ENCODE data around the gene SMIM45.

The SMIM45 gene

DNA sequence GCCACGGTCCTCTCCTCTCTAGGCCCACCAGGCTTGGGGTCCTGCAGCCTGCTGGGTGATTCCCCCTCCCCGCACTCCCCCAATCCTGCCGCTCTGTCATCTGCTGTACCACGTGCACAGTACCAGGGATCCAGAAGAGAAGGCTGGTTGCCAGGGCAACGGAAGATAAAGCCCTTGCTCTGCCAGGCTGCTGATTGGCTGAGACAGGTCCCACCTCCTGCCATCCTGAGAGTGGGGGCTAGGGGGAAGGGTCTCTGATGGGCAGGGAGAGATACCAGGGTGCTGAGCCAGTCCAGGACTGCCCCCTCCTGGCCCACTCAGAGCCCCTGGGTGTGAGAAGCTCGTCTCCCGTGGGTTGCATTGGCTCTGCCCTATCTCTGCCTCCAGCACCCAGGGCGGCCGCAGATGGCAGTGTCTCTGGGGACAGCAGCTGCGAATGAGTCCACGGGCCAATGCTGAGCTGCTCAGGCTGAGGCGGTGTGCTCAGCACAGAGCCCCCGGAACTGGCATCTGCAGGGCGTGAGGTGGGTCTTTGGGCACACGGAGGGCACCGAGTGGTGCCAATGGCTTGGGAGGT, at the start of gene SMIM45:
TSS of gene SMIM45 (plus strand) at position 253 of the 577 bp plus-strand sequence.
- no peaks in the 10 kb centered on the region for H3K4me1 ChIP-seq (ENCODE audit: insufficient read depth, low read length)
- peaks cover 0 to 8% of the 10 kb centered on the region in 2 donors for H3K27me3 ChIP-seq (ENCODE audit: control insufficient read depth in 1 of 2, insufficient read depth in 2 of 2, low read length in 2 of 2)
- H3K36me3 ChIP-seq (ENCODE audit: insufficient read depth, low read length) = no peaks in the 10 kb centered on the region
- no peak within 1 kb of the TSS for H3K27ac ChIP-seq (ENCODE audit: low read depth, low read length)
- H3K9me3 ChIP-seq (ENCODE audit: low read length) = no peaks in the 10 kb centered on the region
- H3K4me3 ChIP-seq (ENCODE audit: low read depth in 1 of 2, low read length in 2 of 2) = no peak within 1 kb of the TSS
- no peak within 1 kb of the TSS for H3K9ac ChIP-seq (ENCODE audit: low read length)

DNA sequence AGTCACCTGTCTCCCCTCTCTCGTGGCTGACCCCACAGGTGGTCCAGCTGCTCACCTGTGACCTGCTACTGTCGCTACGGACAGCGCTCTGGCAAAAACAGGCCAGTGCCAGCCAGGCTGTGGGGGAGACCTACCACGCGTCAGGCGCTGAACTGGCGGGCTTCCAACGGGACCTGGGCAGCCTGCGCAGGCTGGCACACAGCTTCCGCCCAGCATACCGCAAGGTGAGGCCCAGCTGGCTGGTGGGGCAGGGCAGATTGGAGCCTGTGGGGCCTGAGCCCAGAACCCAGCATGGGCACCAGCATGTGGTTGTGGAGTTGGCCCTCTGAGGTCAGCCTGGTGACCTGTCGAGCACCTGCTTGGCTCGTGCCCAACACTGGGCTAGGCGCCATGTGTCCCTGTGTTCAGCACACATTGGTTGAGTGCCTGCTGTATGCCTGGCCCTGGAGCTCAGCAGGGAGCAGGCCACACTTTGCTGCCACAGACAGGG, 49.0 kb upstream of the SMIM45 start:
- Histone ChIP-seq H3K4me3 (ENCODE audit: low read depth in 1 of 2, low read length in 2 of 2) (no peak overlapping the region), H3K36me3 (ENCODE audit: insufficient read depth, low read length) (peaks cover 27% of the 10 kb centered on the region), H3K27me3 (ENCODE audit: control insufficient read depth in 1 of 2, insufficient read depth in 2 of 2, low read length in 2 of 2) (no peaks in the 10 kb centered on the region), H3K4me1 (ENCODE audit: insufficient read depth, low read length) (no peaks in the 10 kb centered on the region), H3K9me3 (ENCODE audit: low read length) (no peaks in the 10 kb centered on the region), H3K27ac (ENCODE audit: low read depth, low read length) (no peak overlapping the region), H3K9ac (ENCODE audit: low read length) (no peak overlapping the region)

DNA sequence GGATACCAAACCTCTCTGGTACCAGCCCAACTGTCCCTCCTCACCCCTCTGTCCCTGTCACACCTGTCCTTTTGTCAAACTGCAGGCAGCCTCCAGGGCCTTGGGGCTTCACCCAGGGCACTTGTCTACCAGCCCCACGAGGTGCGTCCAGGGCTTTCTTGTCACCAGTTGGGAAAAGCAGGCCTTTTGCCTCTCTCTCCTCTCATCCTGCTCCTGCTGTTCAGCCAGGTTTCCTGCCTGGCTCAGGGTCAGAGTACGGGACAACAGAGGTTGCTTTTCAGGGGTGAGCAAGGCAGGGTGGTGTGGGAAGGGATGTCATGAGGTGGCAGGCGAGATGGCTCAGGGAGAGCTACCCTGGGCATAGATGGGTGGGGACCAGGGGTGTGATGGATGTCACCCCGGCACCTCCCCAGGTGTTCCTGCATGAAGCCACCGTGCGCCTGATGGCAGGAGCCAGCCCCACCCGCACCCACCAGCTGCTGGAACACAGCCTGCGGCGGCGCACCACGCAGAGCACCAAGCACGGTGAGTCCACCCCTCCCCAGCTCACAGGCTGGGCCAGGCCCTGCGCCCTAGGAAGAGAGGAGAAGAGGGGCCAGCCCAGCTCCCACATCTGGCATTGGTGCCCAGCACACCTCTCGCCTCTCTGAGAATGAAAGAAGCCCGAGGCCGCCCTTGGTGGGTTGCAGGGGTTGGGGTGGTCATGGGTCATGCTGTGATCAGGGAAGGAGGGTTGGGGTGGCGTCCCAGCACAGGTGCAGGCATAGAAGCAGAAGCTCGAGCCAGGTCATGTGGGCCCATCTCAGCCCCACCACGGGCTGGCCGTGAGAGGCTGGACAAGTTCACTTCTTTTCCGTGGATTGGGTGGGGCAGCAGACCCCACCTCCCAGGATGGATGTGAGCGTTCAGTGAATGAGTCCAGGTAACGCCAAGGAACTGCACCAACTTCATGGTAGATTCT, 47.2 kb upstream of the SMIM45 start:
- H3K36me3 ChIP-seq (ENCODE audit: insufficient read depth, low read length) = peaks cover 21% of the 10 kb centered on the region
- no peak overlapping the region for H3K9ac ChIP-seq (ENCODE audit: low read length)
- H3K9me3 ChIP-seq (ENCODE audit: low read length) = no peaks in the 10 kb centered on the region
- H3K4me1 ChIP-seq (ENCODE audit: insufficient read depth, low read length) = no peaks in the 10 kb centered on the region
- H3K27ac ChIP-seq (ENCODE audit: low read depth, low read length) = no peak overlapping the region
- peaks cover 0 to 6% of the 10 kb centered on the region in 2 donors for H3K27me3 ChIP-seq (ENCODE audit: control insufficient read depth in 1 of 2, insufficient read depth in 2 of 2, low read length in 2 of 2)
- no peak overlapping the region for H3K4me3 ChIP-seq (ENCODE audit: low read depth in 1 of 2, low read length in 2 of 2)

DNA sequence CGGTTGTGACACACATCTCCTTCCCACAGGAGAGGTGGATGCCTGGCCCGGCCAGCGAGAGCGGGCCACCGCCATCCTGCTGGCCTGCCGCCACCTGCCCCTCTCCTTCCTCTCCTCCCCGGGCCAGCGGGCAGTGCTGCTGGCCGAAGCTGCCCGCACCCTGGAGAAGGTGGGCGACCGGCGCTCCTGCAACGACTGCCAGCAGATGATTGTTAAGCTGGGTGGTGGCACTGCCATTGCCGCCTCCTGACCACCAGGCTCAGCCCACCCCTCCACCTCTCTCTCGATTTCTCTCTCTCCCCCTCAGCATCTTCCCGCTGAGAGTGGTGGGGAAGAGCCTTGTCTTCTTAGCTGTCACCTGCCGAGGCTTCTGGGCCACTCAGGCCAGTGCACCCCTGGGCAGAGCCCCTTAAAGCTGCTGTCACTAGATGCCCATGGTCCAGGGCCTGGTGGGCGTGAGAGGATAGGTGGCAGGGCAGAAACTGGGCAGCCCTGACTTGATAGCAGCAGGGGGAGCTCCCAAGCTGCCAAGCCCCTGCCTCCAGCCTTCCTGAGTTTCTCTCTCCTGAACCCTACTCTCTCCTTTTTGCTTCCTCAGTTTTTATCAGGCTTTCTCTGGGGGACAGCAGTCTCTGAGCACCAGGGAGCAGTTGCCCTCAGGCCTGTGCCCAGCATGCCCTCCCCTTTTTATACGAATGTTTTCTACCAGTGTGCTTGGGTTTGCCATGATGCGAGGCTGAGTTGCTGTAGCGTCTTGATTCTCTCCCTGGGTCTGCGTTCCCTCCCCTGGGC, 46.3 kb upstream of the SMIM45 start:
- Histone ChIP-seq H3K4me3 (ENCODE audit: low read depth in 1 of 2, low read length in 2 of 2) (no peak overlapping the region), H3K27ac (ENCODE audit: low read depth, low read length) (no peak overlapping the region)

DNA sequence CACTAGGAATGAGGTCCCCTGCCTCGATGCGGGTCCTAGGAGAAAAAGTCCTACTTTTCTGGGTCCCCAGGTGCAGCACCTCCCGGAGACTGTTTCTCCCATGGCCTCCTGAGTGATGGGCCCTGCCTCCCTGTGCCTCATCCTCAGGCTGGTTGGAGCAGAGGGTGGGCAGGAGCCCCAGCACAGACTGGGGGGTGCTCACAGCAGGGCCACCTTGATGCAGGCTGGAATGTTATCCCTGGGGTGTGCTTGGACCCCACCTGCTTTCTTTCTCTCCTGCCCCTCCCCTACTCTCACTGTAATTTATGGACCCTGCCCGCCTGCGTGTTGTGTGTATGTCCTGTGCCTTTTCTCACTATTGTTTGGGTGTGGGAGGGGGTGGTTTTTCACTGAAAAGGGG, 45.1 kb upstream of the SMIM45 start:
- H3K36me3 ChIP-seq (ENCODE audit: insufficient read depth, low read length) = peaks cover 14% of the 10 kb centered on the region

More for the DNA sequence above, 46.3 kb upstream of the SMIM45 start:
- peaks cover under 1 to 15% of the 10 kb centered on the region in 2 donors for H3K27me3 ChIP-seq (ENCODE audit: control insufficient read depth in 1 of 2, insufficient read depth in 2 of 2, low read length in 2 of 2)
- H3K36me3 ChIP-seq (ENCODE audit: insufficient read depth, low read length) = peaks cover 14% of the 10 kb centered on the region
- H3K9ac ChIP-seq (ENCODE audit: low read length) = no peak overlapping the region
- no peaks in the 10 kb centered on the region for H3K9me3 ChIP-seq (ENCODE audit: low read length)
- peaks cover under 1% of the 10 kb centered on the region for H3K4me1 ChIP-seq (ENCODE audit: insufficient read depth, low read length)

DNA sequence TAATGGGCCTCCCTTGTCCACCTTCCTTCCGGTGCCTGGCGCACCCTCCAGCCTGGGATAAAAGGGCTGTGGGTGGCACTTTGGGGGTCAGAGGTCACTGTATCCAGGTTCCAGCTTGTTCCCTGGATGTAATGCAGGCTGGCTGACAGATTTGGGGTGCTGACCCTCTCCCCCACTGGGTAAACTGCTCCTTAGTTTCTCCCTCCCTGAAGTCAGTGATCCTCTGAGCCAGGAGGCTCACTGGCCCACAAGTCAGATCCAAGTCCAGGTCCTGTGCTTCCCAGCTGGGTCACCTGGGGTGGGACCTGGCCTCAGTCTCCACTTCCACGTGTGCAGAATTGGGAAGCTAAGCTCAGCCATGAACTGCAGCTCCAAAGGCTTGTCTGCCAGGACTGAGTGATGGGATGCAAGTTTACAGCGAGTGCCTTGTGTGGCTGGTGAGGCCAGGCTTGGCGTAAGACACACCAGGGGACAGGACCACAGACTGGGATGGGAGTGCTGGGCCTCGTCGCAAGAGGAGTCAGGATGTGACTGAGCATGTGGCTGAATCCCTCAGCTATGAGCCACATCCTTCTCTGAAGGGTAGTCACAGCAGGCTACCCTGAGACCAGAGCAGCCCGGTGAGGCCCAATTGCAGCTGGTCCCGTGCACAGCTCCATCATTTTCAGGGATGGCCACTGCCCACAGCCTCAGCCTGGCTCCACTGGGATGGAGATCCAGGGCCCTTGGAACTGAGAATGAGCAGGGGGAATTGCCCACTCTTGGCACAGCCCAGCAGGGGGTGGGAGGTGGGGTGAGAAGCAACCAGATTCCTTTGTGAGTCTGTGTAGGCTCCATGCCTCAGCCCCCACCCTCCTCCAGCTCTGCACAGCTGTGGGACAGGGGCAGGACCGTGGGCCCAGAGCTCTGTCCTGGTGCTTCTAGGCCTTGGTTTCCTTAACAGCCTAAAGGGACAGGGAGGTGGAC, 44.2 kb upstream of the SMIM45 start:
- H3K9ac ChIP-seq (ENCODE audit: low read length) = no peak overlapping the region
- peaks cover 8% of the 10 kb centered on the region for H3K4me1 ChIP-seq (ENCODE audit: insufficient read depth, low read length)
- H3K27me3 ChIP-seq (ENCODE audit: control insufficient read depth in 1 of 2, insufficient read depth in 2 of 2, low read length in 2 of 2) = peaks cover 18 to 36% of the 10 kb centered on the region in 2 donors
- no peak overlapping the region for H3K27ac ChIP-seq (ENCODE audit: low read depth, low read length)
- H3K4me3 ChIP-seq (ENCODE audit: low read depth in 1 of 2, low read length in 2 of 2) = no peak overlapping the region
- H3K36me3 ChIP-seq (ENCODE audit: insufficient read depth, low read length) = peaks cover 14% of the 10 kb centered on the region
- H3K9me3 ChIP-seq (ENCODE audit: low read length) = no peaks in the 10 kb centered on the region

More for the DNA sequence above, 45.1 kb upstream of the SMIM45 start:
- H3K4me1 ChIP-seq (ENCODE audit: insufficient read depth, low read length) = peaks cover 8% of the 10 kb centered on the region
- H3K27me3 ChIP-seq (ENCODE audit: control insufficient read depth in 1 of 2, insufficient read depth in 2 of 2, low read length in 2 of 2) = peaks cover 9 to 27% of the 10 kb centered on the region in 2 donors
- no peak overlapping the region for H3K9ac ChIP-seq (ENCODE audit: low read length)
- no peaks in the 10 kb centered on the region for H3K9me3 ChIP-seq (ENCODE audit: low read length)
- no peak overlapping the region for H3K4me3 ChIP-seq (ENCODE audit: low read depth in 1 of 2, low read length in 2 of 2)
- no peak overlapping the region for H3K27ac ChIP-seq (ENCODE audit: low read depth, low read length)

DNA sequence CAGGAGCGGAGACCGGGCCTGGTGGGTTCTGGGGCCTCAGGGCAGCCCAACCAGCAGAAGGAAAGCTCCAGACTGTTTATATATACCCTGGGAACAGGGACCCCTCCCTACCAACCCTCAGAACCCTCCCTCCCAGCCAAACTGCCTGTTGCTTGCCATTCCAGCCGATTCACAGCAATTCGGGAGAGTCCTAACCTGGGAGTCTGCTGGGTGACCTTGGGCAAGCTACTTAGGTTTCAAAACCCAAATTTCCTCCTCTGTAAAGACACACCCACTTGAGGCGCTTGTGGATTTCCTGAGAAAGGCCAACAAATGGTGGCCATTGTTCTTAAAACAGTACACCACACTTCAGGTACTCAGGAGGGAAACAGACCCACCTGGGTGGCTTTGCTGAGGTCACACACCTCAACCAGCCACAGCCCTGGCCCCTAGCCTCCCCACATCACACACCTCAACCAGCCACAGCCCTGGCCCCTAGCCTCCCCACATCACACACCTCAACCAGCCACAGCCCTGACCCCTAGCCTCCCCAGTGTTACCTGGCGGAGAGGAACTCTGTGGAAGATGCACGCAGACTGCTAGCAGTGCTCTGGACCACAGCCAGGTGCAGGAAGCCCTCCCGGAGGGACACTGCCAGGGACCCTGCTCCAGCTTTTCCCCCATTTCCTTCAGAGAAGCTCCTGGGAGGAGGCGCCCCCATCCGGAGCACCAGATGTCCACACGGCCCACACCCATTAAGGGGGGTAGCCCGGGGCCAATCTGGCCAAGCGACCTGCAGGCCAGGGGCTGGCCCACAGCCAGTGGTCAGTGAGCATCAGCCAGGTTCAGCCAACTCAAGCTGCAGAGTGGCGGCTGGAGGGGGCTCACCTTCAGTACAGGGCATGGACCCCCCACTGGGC, 43.3 kb upstream of the SMIM45 start:
- Histone ChIP-seq H3K27me3 (ENCODE audit: control insufficient read depth in 1 of 2, insufficient read depth in 2 of 2, low read length in 2 of 2) (peaks cover 26 to 45% of the 10 kb centered on the region in 2 donors), H3K27ac (ENCODE audit: low read depth, low read length) (no peak overlapping the region), H3K36me3 (ENCODE audit: insufficient read depth, low read length) (peaks cover 14% of the 10 kb centered on the region), H3K4me1 (ENCODE audit: insufficient read depth, low read length) (peaks cover 8% of the 10 kb centered on the region), H3K4me3 (ENCODE audit: low read depth in 1 of 2, low read length in 2 of 2) (no peak overlapping the region), H3K9me3 (ENCODE audit: low read length) (no peaks in the 10 kb centered on the region), H3K9ac (ENCODE audit: low read length) (no peak overlapping the region)

DNA sequence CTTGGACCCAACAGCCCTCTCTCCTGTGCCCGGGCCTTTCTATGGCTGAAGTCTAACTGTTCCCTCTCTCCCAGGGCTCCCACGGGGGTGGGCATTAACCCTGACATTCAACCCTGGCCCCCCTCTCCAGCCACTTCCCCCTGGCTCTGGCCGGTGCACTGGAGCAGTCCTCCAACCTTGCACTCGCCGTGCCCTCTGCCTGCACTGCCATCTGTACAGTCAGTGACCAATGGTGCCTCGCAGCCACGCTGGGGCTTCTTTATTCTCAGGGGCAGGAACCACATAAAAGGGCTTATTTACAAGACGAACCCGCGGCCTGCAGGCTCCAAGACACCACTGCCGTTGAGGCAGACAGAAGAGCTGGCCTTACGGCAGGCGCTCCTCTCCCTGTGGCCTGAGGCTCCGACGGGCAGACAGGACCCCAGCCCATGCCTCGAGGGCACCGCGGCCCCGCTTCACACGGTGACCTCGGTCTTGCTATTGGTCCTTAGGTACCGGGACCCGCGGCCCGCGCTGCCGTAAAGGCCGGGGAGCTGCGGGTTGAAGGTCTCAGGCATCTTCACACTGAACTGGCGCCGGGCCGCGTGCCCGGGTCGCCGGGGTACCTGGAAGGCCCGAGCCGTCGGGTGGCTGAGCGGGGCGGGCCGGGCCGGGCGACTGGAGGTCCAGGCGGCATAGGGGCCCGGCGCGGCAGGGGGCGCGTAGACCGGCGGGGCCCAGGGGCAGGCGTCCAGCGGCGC, 42.5 kb upstream of the SMIM45 start:
- Histone ChIP-seq H3K4me1 (ENCODE audit: insufficient read depth, low read length) (peaks cover 8% of the 10 kb centered on the region), H3K9me3 (ENCODE audit: low read length) (no peaks in the 10 kb centered on the region), H3K27ac (ENCODE audit: low read depth, low read length) (no peak overlapping the region), H3K4me3 (ENCODE audit: low read depth in 1 of 2, low read length in 2 of 2) (no peak overlapping the region), H3K36me3 (ENCODE audit: insufficient read depth, low read length) (peaks cover 8% of the 10 kb centered on the region), H3K9ac (ENCODE audit: low read length) (no peak overlapping the region), H3K27me3 (ENCODE audit: control insufficient read depth in 1 of 2, insufficient read depth in 2 of 2, low read length in 2 of 2) (peaks cover 26 to 50% of the 10 kb centered on the region in 2 donors)

Data from muscle layer of colon (tissue), 2 donors.